GM18867 (cell line): ENCODE data around the gene WDTC1.

Source experiments
- ATAC-seq: cut with Tn5 transposase; IDR thresholded peaks from one replicate; pipeline ENCODE4 v1.9.1; 2021; ENCODE audit warnings: mild to moderate bottlenecking, moderate library complexity; ENCODE audit not compliant: unreplicated experiment

WDTC1 gene

GRCh38 chr1:27300341-27301051, 66.1 kb downstream of the WDTC1 start:
- ATAC-seq = peak; percentile 41

- ATAC-seq = no peak
Measured at GRCh38 chr1:27301052-27301422, 66.6 kb downstream of the WDTC1 start.

GRCh38 chr1:27301582-27302199, 67.3 kb downstream of the WDTC1 start:
- ATAC-seq = no peak

DNA sequence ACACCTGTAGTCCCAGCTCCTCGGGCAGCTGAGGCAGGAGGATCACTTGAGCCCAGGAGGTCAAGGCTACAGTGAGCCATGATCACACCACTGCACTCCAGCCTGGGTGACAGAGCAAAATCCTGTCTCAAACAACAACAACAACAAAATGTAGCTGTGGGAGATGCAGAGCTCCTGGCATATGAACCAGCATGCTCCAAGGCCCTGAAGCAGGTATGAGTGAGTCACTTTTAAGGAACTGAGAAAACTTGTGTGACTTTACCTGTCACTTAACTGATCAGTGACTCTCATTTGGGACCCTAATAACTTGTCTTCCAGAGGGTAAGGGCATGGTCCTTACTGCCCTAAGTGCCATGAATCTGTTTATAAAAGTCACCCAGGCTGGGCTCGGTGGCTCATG, 68.2 kb downstream of the WDTC1 start:
- ATAC-seq = no peak

- no peak for ATAC-seq
Measured at GRCh38 chr1:27303509-27303908, 69.1 kb downstream of the WDTC1 start.

- no peak for ATAC-seq
Measured at GRCh38 chr1:27306071-27306470, 71.6 kb downstream of the WDTC1 start.

DNA sequence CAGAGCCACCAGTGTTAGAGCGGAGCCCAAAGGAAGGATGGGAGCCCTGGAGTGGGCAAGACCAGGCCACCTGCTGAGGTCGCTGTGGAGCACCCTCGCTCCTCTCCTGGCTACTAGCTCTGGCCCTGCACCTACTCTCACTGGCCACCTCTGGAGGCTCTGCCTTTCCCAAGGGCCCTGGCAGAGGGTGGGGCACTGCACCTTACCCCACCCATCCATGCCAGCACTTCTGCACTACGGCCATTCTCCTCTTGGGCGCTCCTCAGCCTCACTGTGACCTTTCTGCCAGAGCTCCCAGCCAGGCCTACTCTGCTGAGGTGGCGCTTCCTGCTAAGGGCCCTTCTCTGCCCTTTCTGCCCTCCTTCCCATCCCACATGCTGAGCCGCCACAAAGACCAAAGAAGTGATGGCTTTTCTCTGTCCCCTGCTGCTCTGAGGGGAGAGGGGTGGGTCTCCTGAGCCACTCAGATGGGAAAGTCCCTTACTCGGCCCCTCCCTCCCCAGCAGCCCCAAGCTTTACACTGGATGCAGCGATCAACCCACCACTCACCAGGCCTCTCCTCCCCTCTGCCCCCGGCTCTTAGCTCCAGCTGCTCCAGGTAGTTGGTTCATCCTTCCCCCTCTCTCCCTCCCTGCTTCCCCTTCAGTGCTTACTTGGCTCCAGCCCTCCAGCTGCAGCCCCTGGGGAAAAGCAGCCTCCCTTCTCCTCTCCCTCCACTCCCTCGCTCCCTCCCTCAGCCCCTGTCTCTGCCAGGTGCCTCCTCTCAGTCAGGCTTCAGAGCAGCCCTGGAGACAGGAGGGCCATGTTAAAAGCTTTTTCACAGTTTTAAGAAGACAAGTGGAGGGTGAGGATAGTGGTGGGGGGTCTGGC, 72.7 kb downstream of the WDTC1 start:
- ATAC-seq = no peak

DNA sequence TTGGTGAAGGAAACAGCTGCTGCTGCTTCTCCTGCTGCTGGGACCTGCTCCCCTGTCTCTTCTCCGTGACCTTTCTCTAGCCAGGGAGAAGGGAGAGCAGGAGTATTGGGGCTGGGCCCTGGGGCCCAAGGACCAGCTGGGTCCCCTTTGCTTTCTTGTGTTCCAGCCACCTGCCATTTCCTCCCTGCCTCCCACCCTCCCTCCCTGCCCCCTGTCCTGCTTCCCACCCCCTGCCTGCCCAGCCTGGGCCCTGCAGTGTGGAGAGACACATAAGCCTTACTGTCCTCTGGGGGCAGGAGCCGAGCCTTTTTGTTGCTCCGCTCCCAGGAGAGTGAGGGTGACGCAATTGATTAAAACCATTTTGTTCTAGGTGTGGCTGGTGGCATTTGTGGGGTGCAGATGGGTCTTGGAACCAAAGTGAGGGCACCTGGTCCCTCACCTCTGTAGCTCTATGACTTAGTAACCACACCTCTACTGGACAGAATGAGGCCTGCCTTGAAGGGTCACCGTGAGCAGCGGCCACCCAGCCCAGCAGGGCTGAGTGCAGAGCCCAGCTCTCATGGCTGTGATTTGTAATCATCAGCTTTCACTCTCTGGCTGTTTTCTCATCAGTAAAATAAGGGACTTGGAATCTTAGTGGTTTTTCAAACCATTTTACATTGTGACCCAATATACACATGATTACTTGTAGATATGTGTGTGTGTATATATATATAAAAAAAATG, 73.6 kb downstream of the WDTC1 start:
- no peak for ATAC-seq

GRCh38 chr1:27314169-27314568, 79.7 kb downstream of the WDTC1 start:
- ATAC-seq = no peak

GRCh38 chr1:27314737-27315136, 80.3 kb downstream of the WDTC1 start:
- no peak for ATAC-seq

- no peak for ATAC-seq
Measured at GRCh38 chr1:27316860-27317259, 82.4 kb downstream of the WDTC1 start.

- no peak for ATAC-seq
Measured at GRCh38 chr1:27318136-27318535, 83.7 kb downstream of the WDTC1 start.

- ATAC-seq = no peak
Measured at GRCh38 chr1:27318596-27318995, 84.2 kb downstream of the WDTC1 start.

DNA sequence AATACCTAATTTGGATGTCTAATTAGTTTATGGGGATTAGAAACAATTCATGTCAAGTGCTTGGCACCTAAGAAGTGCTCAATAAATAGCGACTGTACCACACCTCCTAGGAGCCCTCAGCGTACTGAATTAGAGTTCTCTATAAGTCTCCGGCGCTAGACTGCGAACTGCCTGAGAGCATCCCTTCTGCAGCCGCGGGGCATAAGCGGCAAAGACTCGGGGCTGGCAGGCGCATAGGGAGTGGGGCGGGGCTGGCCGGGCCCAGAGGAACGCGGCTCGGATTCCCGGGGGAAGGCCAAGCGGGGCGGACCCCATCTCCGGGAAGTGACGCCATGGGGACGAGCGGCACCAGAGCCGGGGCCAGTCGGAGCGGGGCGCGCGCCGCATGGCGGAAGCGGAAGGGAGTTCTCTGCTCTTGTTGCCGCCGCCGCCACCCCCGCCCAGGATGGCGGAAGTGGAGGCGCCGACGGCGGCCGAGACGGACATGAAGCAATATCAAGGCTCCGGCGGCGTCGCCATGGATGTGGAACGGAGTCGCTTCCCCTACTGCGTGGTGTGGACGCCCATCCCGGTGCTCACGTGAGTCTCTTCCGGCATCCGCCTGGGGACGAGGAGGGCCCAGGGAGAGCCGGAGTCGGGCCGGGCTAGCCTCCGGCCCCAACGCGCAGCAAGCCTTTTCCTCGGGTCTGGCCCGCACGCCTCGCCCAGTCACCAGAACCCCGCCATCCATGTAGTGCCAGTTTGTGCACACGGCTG, 87.6 kb downstream of the WDTC1 start, which contains the start of gene TMEM222:
Gene TMEM222 (plus strand): TSS at position 351 of the 756 bp plus-strand sequence. CDS start 35 bp downstream, at position 386.
- ATAC-seq = peak; percentile 91

DNA sequence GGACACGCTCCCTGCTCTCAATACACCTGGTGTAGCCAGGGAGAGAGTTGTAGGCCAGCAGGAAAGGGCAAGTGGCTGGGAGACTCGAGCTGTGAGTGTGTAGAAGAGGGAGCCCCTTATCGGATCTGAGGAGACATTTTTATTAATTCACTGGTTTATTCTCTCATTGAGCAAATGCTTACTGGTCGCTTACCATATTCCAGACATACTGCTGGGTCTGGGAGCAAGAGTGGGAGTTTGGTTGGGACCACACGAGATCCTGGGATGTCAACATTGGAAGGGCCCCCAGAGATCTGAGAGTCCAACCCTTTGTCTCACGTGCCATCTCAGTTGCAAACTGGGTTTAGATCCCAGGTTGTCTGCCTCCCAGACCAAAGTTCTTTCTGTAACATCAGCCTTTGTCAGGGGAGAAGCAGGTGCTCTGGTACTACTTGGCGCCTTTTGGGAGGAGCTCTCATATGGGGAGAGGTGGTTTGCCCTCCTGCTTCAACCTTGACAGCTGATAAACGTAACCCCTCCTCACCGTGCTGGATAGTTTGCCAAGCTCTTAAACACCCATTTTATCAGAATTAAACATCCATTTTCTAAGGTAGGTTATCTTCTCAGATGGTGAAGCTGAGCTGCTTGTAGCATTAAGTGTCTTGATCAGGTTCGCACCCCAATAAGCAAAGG, 88.3 kb downstream of the WDTC1 start:
- no peak for ATAC-seq

DNA sequence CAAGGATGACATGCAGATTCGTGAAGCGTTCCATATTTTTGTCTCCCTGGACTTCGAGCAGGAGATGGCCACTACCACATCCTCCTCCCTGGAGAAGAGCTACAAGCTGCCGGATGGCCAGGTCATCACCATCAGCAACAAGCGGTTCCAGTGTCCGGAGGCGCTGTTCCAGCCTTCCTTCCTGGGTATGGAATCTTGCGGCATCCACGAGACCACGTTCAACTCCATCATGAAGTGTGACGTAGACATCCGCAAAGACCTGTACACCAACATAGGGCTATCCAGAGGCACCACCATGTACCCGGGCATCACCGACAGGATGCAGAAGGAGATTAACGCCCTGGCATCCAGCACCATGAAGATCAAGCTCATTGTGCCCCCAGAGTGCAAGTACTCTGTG, 90.9 kb downstream of the WDTC1 start:
- ATAC-seq = no peak

DNA sequence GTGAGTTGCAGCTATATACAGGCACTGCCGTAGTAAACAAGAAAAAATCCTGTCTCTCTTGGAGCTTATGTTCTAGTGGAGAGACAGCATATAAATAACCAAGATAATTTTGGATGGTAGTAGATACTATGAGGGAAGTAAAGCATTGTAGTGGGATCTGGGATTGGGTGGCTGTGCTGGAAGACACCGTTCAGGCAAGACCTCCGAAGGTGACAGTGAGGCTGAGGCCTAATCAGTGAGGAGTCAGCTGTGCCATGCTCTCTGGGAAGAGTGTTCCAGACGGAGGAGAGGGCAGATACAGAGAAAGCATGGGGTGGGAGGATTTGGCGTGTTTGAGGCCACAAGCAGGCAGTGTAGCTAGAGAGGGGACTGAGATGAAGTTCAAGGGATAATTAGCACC, 93.5 kb downstream of the WDTC1 start:
- ATAC-seq = no peak

DNA sequence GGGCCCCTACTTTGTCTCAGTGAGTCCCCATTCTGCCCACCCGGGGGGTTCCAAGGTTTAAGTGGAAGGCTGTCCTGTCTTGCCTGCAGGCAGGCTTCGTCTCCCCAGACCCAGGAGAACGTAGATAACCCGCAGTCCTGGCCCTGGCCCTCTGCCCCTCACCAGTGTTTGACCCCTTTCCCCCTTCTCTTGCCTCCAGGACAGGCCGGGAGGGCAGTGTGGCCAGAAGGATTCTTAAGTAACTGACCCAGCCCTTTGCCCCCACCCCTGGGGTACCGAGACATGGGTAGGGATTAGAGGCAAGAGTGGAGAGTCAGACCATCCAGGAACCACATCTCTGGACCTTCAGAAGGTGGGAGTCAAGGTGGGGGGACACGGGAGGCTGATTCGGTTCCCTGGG, 96.4 kb downstream of the WDTC1 start:
- no peak for ATAC-seq

GRCh38 chr1:27331426-27331825, 97.0 kb downstream of the WDTC1 start:
- no peak for ATAC-seq

DNA sequence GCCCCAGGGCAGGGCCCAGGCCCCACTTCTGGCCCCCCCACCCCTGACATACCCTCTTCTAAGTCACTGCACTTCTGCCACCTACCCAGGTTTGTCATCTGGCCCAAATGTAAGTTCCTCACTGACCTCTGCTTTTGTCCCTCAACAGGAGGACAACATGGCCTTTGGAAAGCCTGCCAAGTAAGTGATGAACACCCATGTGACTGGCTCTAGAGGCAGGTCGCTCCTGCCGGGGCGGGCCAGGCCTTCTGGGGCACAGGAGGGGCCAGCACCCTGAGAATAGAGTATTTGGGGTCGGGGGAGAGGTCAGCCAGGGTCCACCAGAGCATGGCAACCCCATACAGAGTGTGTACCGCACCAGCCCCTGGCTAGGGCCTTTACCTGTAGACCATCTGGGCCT, 97.5 kb downstream of the WDTC1 start:
- ATAC-seq = no peak
